Brain microvascular endothelial cell (primary cell): ENCODE measurements around the gene GALNT14.

Source experiments
- DNase-seq: peaks from one replicate; pipeline ENCODE4 v3.0.0-alpha.2; 2020
- H3K27ac ChIP-seq: fragments of 250-450 bp; sonication (Bioruptor Pico); 2 replicates; pipeline ENCODE4 v1.5.1; 2020; ENCODE audit warnings: mild to moderate bottlenecking, moderate library complexity
- H3K27me3 ChIP-seq: fragments of 250-450 bp; sonication (Bioruptor Pico); replicated peaks from 2 replicates; pipeline ENCODE4 v1.5.1; 2020; ENCODE audit warnings: mild to moderate bottlenecking
- H3K36me3 ChIP-seq: fragments of 250-450 bp; sonication (Bioruptor Pico); replicated peaks from 2 replicates; pipeline ENCODE4 v1.5.1; 2020; ENCODE audit warnings: mild to moderate bottlenecking
- H3K4me3 ChIP-seq: 2 replicates; pipeline ENCODE4 v1.5.1; 2011; ENCODE audit warnings: low read depth, mild to moderate bottlenecking, control low read depth, low read length, moderate library complexity
- in situ Hi-C: cut with HindIII; loops from 2 replicates; pipeline ENCODE4 v1.10.0; 2017; ENCODE audit warnings: low sequenced_read_pairs, low pct_ligation_motif_present
- TF ChIP-seq, protein P1 (sequence below): IDR thresholded peaks from 2 replicates; pipeline ENCODE4 v1.5.1; 2011; ENCODE audit warnings: low read depth, mild to moderate bottlenecking, moderate library complexity, low read length, control low read depth, inconsistent platforms; ENCODE audit errors: missing control alignments

Gene GALNT14

DNA sequence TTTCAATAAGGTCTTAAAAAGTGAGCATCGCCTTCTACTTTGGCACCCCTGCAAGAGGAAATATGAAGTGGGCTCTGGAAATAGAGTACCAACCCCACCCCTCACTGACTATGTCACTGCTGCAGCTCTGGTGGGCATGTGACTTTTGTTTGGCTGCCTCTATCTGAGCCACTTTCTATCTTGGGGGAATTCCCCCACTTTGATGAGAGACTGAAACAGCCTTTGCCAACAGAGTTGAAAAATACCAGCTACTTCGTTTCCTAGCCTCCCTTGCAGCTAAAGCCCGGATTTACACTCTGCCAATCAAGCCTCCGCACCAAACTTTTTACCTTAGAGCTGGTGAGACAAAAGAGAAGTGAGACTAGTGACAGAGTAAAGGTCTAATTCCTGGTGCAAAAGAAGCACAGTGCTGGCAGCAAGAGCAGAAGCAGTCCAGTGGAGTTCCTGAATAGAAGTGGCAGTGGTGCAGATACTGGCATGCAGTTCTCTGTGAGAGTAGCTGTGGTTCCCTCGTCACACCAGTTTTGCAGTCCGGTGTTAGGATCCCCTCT is 12.0 kb upstream of the GALNT14 start:
- H3K4me3 ChIP-seq, result no peak overlapping the region
- no peaks in the 10 kb centered on the region for H3K36me3 ChIP-seq
- TF ChIP-seq, protein P1, sequence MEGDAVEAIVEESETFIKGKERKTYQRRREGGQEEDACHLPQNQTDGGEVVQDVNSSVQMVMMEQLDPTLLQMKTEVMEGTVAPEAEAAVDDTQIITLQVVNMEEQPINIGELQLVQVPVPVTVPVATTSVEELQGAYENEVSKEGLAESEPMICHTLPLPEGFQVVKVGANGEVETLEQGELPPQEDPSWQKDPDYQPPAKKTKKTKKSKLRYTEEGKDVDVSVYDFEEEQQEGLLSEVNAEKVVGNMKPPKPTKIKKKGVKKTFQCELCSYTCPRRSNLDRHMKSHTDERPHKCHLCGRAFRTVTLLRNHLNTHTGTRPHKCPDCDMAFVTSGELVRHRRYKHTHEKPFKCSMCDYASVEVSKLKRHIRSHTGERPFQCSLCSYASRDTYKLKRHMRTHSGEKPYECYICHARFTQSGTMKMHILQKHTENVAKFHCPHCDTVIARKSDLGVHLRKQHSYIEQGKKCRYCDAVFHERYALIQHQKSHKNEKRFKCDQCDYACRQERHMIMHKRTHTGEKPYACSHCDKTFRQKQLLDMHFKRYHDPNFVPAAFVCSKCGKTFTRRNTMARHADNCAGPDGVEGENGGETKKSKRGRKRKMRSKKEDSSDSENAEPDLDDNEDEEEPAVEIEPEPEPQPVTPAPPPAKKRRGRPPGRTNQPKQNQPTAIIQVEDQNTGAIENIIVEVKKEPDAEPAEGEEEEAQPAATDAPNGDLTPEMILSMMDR, result no peak
- no peak overlapping the region for H3K27ac ChIP-seq
- in situ Hi-C loops, result no loop called here
- DNase-seq, result no peak
- no peaks in the 10 kb centered on the region for H3K27me3 ChIP-seq

DNA sequence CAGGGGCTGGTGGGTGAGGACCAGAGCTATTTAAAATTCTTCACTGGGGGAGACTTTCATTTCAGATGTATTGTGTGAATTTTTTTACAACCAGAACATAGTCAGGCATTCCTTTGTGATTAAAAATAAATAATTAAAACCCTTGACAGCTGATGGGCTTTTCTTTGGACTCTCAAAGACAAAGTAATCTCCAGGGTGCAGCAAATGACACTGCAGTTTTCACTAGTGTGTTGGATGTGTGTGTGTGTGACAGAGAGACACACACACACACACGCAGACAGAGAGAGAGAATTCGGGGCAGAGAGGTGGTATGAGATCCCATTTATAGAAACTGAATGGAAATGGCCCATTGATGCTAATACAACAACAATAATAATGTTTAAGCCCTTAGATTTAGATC is 10.3 kb upstream of the GALNT14 start:
- TF ChIP-seq, protein P1, result no peak
- in situ Hi-C loops, result no loop called here
- Histone ChIP-seq H3K36me3 (no peaks in the 10 kb centered on the region), H3K27me3 (no peaks in the 10 kb centered on the region), H3K27ac (no peak overlapping the region), H3K4me3 (no peak overlapping the region)
- no peak for DNase-seq

DNA sequence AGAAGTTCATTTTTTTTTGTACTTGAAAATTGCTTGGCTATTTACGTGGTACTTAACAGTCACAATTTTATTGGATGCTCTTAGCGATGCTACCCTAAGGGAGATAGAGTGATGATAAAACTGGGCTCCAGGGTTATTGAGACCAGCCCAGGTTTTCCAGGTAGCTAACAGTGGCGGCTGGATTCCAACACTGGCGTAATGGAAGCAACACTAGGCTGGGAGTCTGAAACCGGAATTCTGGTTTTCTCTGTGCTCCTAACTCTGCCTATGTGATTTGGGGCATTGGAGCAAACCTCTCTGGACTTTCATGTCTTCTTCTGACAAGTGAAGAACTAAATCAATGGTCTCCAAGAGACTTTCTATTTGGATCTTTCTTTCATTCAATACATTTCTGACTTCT is 9.4 kb upstream of the GALNT14 start:
- Histone ChIP-seq H3K36me3 (no peaks in the 10 kb centered on the region), H3K27me3 (no peaks in the 10 kb centered on the region), H3K4me3 (no peak overlapping the region), H3K27ac (no peak overlapping the region)
- DNase-seq, result no peak
- TF ChIP-seq, protein P1, result no peak
- in situ Hi-C loops, result no loop called here

DNA sequence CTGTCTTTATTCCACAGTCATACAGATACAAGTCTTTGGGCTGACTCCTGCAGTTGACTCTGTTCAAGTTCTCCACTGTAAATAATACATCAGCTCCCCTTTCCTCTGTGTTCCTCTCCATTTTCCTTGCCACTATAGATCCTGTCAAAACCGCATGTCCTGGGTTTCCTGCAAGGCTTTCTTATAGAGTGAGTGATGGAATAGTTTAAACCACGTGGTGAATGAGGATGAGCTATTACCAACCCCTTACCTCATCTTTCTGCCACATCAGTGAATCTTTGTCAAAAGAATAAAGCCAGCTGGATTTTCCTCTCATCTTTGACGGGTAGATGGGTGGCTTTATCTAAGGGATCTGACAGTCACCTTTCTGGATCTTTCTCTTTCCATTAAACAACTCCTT is 3.9 kb upstream of the GALNT14 start:
- no peak for DNase-seq
- no peak overlapping the region for H3K4me3 ChIP-seq
- no peak overlapping the region for H3K27ac ChIP-seq
- TF ChIP-seq, protein P1, result no peak
- H3K36me3 ChIP-seq, result no peaks in the 10 kb centered on the region
- in situ Hi-C loops, result no loop called here
- peaks cover 11% of the 10 kb centered on the region for H3K27me3 ChIP-seq

DNA sequence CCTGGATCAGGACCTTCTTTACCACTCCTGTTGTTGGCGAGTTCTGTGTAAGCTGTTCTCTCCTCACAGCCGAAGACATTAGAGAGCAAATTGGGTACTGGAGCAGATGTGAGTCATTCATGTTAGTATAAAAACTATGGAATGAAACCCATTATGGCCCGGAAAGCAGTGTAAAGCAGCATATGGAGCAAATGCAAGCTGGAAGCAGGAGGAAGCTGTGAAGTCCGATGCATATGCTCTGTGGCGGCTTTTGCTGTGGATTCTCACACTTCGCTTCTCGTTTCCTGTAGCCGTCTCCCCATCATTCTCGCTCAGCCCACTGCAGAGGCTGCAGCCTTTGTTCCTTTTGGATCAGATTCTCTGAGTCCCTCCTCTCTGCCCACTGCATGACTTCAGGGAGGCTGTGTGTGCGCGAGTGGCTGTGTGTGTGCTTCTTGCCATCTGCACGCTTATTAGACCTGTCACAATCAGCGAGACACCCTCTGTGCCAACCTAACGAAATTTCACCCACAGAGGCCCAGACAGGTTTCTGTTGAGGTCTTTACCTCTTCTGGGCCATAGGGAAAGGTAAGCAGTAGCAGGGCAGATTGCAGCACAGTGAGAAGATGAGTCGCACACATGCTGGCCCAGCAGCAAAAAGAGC is 3.3 kb upstream of the GALNT14 start:
- no peak overlapping the region for H3K4me3 ChIP-seq
- no peaks in the 10 kb centered on the region for H3K36me3 ChIP-seq
- TF ChIP-seq, protein P1, result no peak
- in situ Hi-C loops, result no loop called here
- no peak overlapping the region for H3K27ac ChIP-seq
- peaks cover 11% of the 10 kb centered on the region for H3K27me3 ChIP-seq
- no peak for DNase-seq

DNA sequence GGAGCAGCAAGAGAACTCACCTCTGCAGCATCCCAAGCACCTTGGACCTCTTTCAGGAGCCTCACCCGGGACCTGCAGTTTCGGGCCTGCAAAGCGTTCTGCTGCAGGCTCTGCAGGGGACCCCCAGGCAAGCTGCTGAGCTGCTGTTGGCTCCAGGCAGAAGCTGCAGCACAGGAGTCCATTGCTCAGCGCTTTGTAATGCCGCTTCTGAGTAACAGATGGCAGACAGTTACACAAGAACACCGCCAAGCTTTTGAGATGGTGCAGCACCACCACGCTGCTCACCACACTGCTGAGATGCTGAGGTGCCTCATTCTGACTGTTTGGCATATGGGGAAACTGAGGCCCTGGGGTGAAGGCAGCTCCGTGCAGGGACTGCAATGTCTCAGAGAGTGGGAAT is 1.9 kb upstream of the GALNT14 start:
- in situ Hi-C loops, result no loop called here
- DNase-seq, result no peak
- Histone ChIP-seq H3K36me3 (no peaks in the 10 kb centered on the region), H3K27ac (no peak overlapping the region), H3K4me3 (no peak overlapping the region), H3K27me3 (peaks cover 14% of the 10 kb centered on the region)
- TF ChIP-seq, protein P1, result no peak
